ENCODE measurements around the gene RAB44.

GRCh38 chr6:36700831-36701230 lies 3.2 kb downstream of the RAB44 start:
- TF ChIP-seq CTCF (IDR thresholded peaks at IDR 0.05 in 2 of 3, conservative IDR thresholded peaks at IDR 0.05 in 1 of 3; ENCODE audit: borderline replicate concordance in 1 of 3, insufficient read depth in 1 of 3, low read depth in 2 of 3, low read length in 2 of 3), result no peak
- TF ChIP-seq CEBPB (IDR thresholded peaks at IDR 0.05; ENCODE audit: low read depth), result no peak

Measured in HCT116 (cell line).